ENCODE results near the gene MOGAT1. TPM values are rescaled to one million over a fixed set of nuclear protein-coding genes. Genes with fewer than 3 reads are reported as not detected.

MOGAT1 gene
- total and polyA plus RNA-seq, 2 of the 13 experiments (the other 11 are each of a cell fraction or from before 2014, with no cell fraction given) = 0.98 to 4.3 TPM

- TF ChIP-seq ATRX (CRISPR knock-in tag; IDR thresholded peaks at IDR 0.05; ENCODE audit: borderline replicate concordance) = no peak
- peak; percentile 37; the same call in 1 of the 2 replicates for TF ChIP-seq HNF4A (CRISPR knock-in tag; IDR thresholded peaks at IDR 0.05)
- no peak for TF ChIP-seq SRY (CRISPR knock-in tag; IDR thresholded peaks at IDR 0.05)
- no peak for TF ChIP-seq SYNCRIP (IDR thresholded peaks at IDR 0.05; ENCODE audit: insufficient read depth, low read depth, low read length)
- TF ChIP-seq AKAP8 (CRISPR knock-in tag; IDR thresholded peaks at IDR 0.05) = no peak
- TF ChIP-seq ZNF615 (CRISPR knock-in tag; IDR thresholded peaks at IDR 0.05; ENCODE audit: borderline replicate concordance) = peak; percentile 63; the same call in 1 of the 2 replicates
- 0 out of 2 replicates have a peak, but pooled peaks have one; percentile 35 for TF ChIP-seq PATZ1 (CRISPR knock-in tag; IDR thresholded peaks at IDR 0.05)
- no peak for TF ChIP-seq ZNF274 (CRISPR knock-in tag; IDR thresholded peaks at IDR 0.05)
- TF ChIP-seq FOSL1 (CRISPR knock-in tag; IDR thresholded peaks at IDR 0.05; ENCODE audit: borderline replicate concordance) = no peak
- TF ChIP-seq CBFB (CRISPR knock-in tag; IDR thresholded peaks at IDR 0.05) = no peak
- TF ChIP-seq MIER3 (CRISPR knock-in tag; IDR thresholded peaks at IDR 0.05; ENCODE audit: borderline replicate concordance) = no peak
- TF ChIP-seq HHEX (CRISPR knock-in tag; IDR thresholded peaks at IDR 0.05) = peak; percentile 76
- TF ChIP-seq TRIM22 (IDR thresholded peaks at IDR 0.05) = no peak
- no peak for TF ChIP-seq ZNF546 (CRISPR knock-in tag; conservative IDR thresholded peaks at IDR 0.05)
- 0 out of 2 replicates have a peak, but pooled peaks have one; percentile 60 for TF ChIP-seq ZBTB10 (CRISPR knock-in tag; IDR thresholded peaks at IDR 0.05; ENCODE audit: borderline replicate concordance)
- no peak for TF ChIP-seq MXD1 (CRISPR knock-in tag; IDR thresholded peaks at IDR 0.05)
- peak; percentile 48 for TF ChIP-seq KDM6A (CRISPR knock-in tag; IDR thresholded peaks at IDR 0.05; ENCODE audit: low read depth)
- TF ChIP-seq DNMT1 (CRISPR knock-in tag; IDR thresholded peaks at IDR 0.05) = no peak
- TF ChIP-seq CEBPG (CRISPR knock-in tag; IDR thresholded peaks at IDR 0.05) = no peak; the same call in 1 of the 2 replicates
- TF ChIP-seq ZNF878 (CRISPR knock-in tag; IDR thresholded peaks at IDR 0.05) = no peak
Observed at GRCh38 chr2:222733470-222733845, 62.0 kb downstream of the MOGAT1 start (continued).

Data from HepG2 (cell line).